KG1 (cell line): ENCODE data around the gene DNM3.
A peak's percentile ranks its signal among the peaks of the same experiment; 100 is the strongest.

Experiments used
- DNase-seq: peaks from one replicate; lab custom pipeline; 2025; lab: John Stamatoyannopoulos, UW

Gene DNM3

GRCh38 chr1:171973421-171973820, 132.1 kb downstream of the DNM3 start:
- no peak for DNase-seq

GRCh38 chr1:171981303-171981702, 140.0 kb downstream of the DNM3 start:
- DNase-seq = no peak

GRCh38 chr1:171983584-171983983, 142.3 kb downstream of the DNM3 start:
- peak; percentile 19 for DNase-seq

GRCh38 chr1:171984262-171984661, 143.0 kb downstream of the DNM3 start:
- no peak for DNase-seq

- no peak for DNase-seq
Measured at GRCh38 chr1:171984850-171985485, 143.7 kb downstream of the DNM3 start.

GRCh38 chr1:171985639-171986038, 144.3 kb downstream of the DNM3 start:
- no peak for DNase-seq

GRCh38 chr1:171988243-171988885, 147.1 kb downstream of the DNM3 start:
- no peak for DNase-seq

- no peak for DNase-seq
Measured at GRCh38 chr1:171990371-171990770, 149.1 kb downstream of the DNM3 start.

GRCh38 chr1:171994293-171994692, 153.0 kb downstream of the DNM3 start:
- no peak for DNase-seq

GRCh38 chr1:171995573-171995972, 154.3 kb downstream of the DNM3 start:
- DNase-seq = no peak

- no peak for DNase-seq
Measured at GRCh38 chr1:171997936-171998335, 156.6 kb downstream of the DNM3 start.

- DNase-seq = no peak
Measured at GRCh38 chr1:171998711-171999110, 157.4 kb downstream of the DNM3 start.

- DNase-seq = no peak
Measured at GRCh38 chr1:171999756-172000155, 158.5 kb downstream of the DNM3 start.

- DNase-seq = no peak
Measured at GRCh38 chr1:172001288-172001687, 160.0 kb downstream of the DNM3 start.

GRCh38 chr1:172002725-172003345, 161.5 kb downstream of the DNM3 start:
- peak; percentile 17 for DNase-seq

GRCh38 chr1:172003766-172004530, 162.7 kb downstream of the DNM3 start:
- DNase-seq = no peak

- no peak for DNase-seq
Measured at GRCh38 chr1:172004671-172005070, 163.4 kb downstream of the DNM3 start.

- no peak for DNase-seq
Measured at GRCh38 chr1:172005856-172006255, 164.6 kb downstream of the DNM3 start.

GRCh38 chr1:172006660-172007059, 165.4 kb downstream of the DNM3 start:
- DNase-seq = no peak

- no peak for DNase-seq
Measured at GRCh38 chr1:172018727-172019311, 177.5 kb downstream of the DNM3 start.

- no peak for DNase-seq
Measured at GRCh38 chr1:172019976-172020375, 178.7 kb downstream of the DNM3 start.

GRCh38 chr1:172024516-172024915, 183.2 kb downstream of the DNM3 start:
- no peak for DNase-seq
